Transverse colon (tissue), 4 donors: ENCODE results near the gene CSNK1D. TPM values are rescaled to one million over a fixed set of nuclear protein-coding genes. Genes with fewer than 3 reads are reported as not detected.

Source experiments
- DNase-seq: peaks from one replicate; pipeline ENCODE4 v3.0.0-alpha.2; 2019
- H3K27ac ChIP-seq, 4 donors: fragments of 200-600 bp; sonication (generic); 2 replicates each; pipeline ENCODE4 v1.5.1; 2016 to 2018; ENCODE audit warnings: inconsistent platforms in 4 of 4
- H3K27me3 ChIP-seq: fragments of 200-600 bp; sonication (generic); 2 replicates; pipeline ENCODE4 v1.5.1; 2017; ENCODE audit warnings: inconsistent platforms
- H3K36me3 ChIP-seq, 4 donors: fragments of 200-600 bp; sonication (generic); 2 replicates each; pipeline ENCODE4 v1.5.1; 2017 to 2019; ENCODE audit warnings: inconsistent platforms in 4 of 4
- H3K4me1 ChIP-seq, 4 donors: fragments of 200-600 bp; sonication (generic); 2 replicates each; pipeline ENCODE4 v1.5.1; 2017 to 2020; ENCODE audit warnings: inconsistent platforms in 4 of 4
- H3K4me3 ChIP-seq, 4 donors: fragments of 200-600 bp; sonication (generic); 1 replicate in 1 of 4; 2 replicates in 3 of 4; pipeline versions ENCODE4 v1.5.1 to v1.6.1; 2017 to 2019; ENCODE audit warnings: inconsistent platforms in 4 of 4
- H3K9me3 ChIP-seq, 2 donors: fragments of 200-600 bp; sonication (generic); 2 replicates each; pipeline ENCODE4 v1.5.1; 2017 to 2019; ENCODE audit warnings: inconsistent platforms in 2 of 2
- CTCF ChIP-seq, 5 experiments: fragments of 200-600 bp in 3 of 5; fragments of 450-650 bp in 2 of 5; sonication (generic) in 3 of 5; IDR thresholded peaks; 1 replicate in 2 of 5; 2 replicates in 3 of 5; pipeline ENCODE4 v1.5.1; 2016 to 2017; ENCODE audit warnings: antibody characterized with exemption in 5 of 5, inconsistent platforms in 3 of 5, mild to moderate bottlenecking in 2 of 5, moderate library complexity in 1 of 5
- EP300 ChIP-seq: sonication (generic); formaldehyde crosslinking; IDR thresholded peaks from one replicate; pipeline ENCODE4 v1.6.1; 2017; ENCODE audit warnings: antibody characterized with exemption, low read depth
- POLR2A ChIP-seq: fragments of 450-650 bp; IDR thresholded peaks from one replicate; pipeline ENCODE4 v1.6.1; 2016; ENCODE audit warnings: antibody characterized with exemption, mild to moderate bottlenecking, moderate library complexity
- POLR2AphosphoS5 ChIP-seq, 3 donors: sonication (generic); formaldehyde crosslinking; IDR thresholded peaks; one replicate each; pipeline ENCODE4 v1.6.1; 2016; ENCODE audit warnings: antibody characterized with exemption in 3 of 3
- WGBS, 2 donors: methylation state at CpG; one replicate each; pipeline ENCODE4 v1.1.5; 2018; ENCODE audit warnings: low coverage in 1 of 2; 5-methylcytosine and 5-hydroxymethylcytosine counted together
- in situ Hi-C, 4 donors: fragments of 200-750 bp; cut with MboI; loops; one replicate each; pipeline versions ENCODE4 v1.15.0 to v1.15.1; 2017; ENCODE audit warnings: low sequenced_read_pairs in 3 of 4, low pct_ligation_motif_present in 1 of 4, low pct_unique_long_range_greater_than_20kb in 1 of 4
- intact Hi-C: fragments of 100-400 bp; cut with DNase I; formaldehyde crosslinking; loops from one replicate; pipeline ENCODE4 v1.15.1; 2023; ENCODE audit warnings: low total_unique reads
- total RNA-seq, 4 donors: library from RNA; depleted of rRNA; stranded (reverse); fragments of >200 nt; gene quantifications; one replicate each; pipeline ENCODE4 v1.1.0, GENCODE V29; 2016

Gene CSNK1D
- total RNA-seq, 4 donors from 2014 or later: 86.0 to 230 (median 148) TPM

- in situ Hi-C loops: no loop called here
- no peak overlapping the region for H3K27ac ChIP-seq
- no peak overlapping the region for H3K4me3 ChIP-seq
- DNase-seq: no peak
- intact Hi-C loops: no loop called here
- WGBS, 2 donors: 78 to 81% methylated on average over 8 to 16 of the region's 16 CpGs
- no peaks in the 10 kb centered on the region for H3K27me3 ChIP-seq
- H3K9me3 ChIP-seq: no peaks in the 10 kb centered on the region
- TF ChIP-seq EP300 (no peak), CTCF (IDR thresholded peaks at IDR 0.05) (no peak)
- H3K36me3 ChIP-seq: no peaks in the 10 kb centered on the region
- H3K4me1 ChIP-seq: peaks cover 9 to 32% (median 19%) of the 10 kb centered on the region in 4 donors
These were observed 5.4 kb upstream of the CSNK1D start for GRCh38 chr17:82278786-82279391.

GRCh38 chr17:82278308-82278707, 4.8 kb upstream of the CSNK1D start:
- H3K36me3 ChIP-seq: no peaks in the 10 kb centered on the region
- H3K4me1 ChIP-seq: peaks cover 9 to 30% (median 20%) of the 10 kb centered on the region in 4 donors
- intact Hi-C loops: no loop called here
- H3K9me3 ChIP-seq: no peaks in the 10 kb centered on the region
- H3K27me3 ChIP-seq: no peaks in the 10 kb centered on the region
- WGBS, 2 donors: 90 to 91% methylated on average over 2 to 9 of the region's 9 CpGs
- H3K27ac ChIP-seq: no peak overlapping the region
- in situ Hi-C loops: no loop called here
- H3K4me3 ChIP-seq: no peak overlapping the region
- TF ChIP-seq EP300 (no peak), CTCF (IDR thresholded peaks at IDR 0.05) (no peak), POLR2AphosphoS5 (IDR thresholded peaks at IDR 0.05) (no peak), POLR2A (no peak)
- DNase-seq: no peak

GRCh38 chr17:82277851-82278250, 4.4 kb upstream of the CSNK1D start:
- no peak overlapping the region for H3K27ac ChIP-seq
- no peaks in the 10 kb centered on the region for H3K36me3 ChIP-seq
- H3K9me3 ChIP-seq: no peaks in the 10 kb centered on the region
- DNase-seq: no peak
- no peaks in the 10 kb centered on the region for H3K27me3 ChIP-seq
- H3K4me3 ChIP-seq: no peak overlapping the region
- intact Hi-C loops (no loop called here), in situ Hi-C loops (no loop called here)
- 77% methylated on average over 12 of the region's 12 CpGs; no CpG with 5 or more reads in 1 of the 2 donors for WGBS, 2 donors
- H3K4me1 ChIP-seq: peaks cover 9 to 26% (median 18%) of the 10 kb centered on the region in 4 donors
- TF ChIP-seq CTCF (IDR thresholded peaks at IDR 0.05) (no peak), POLR2A (no peak), POLR2AphosphoS5 (IDR thresholded peaks at IDR 0.05) (no peak), EP300 (no peak)

- Histone ChIP-seq H3K4me1 (peaks cover 12 to 21% (median 18%) of the 10 kb centered on the region in 4 donors), H3K27me3 (no peaks in the 10 kb centered on the region), H3K9me3 (no peaks in the 10 kb centered on the region), H3K27ac (no peak overlapping the region), H3K4me3 (no peak overlapping the region), H3K36me3 (peaks cover 0 to under 1% (median 0%) of the 10 kb centered on the region in 4 donors)
- DNase-seq: no peak
- intact Hi-C loops: no loop called here
- in situ Hi-C loops: no loop called here
- WGBS, 2 donors: 84 to 88% methylated on average over 5 of the region's 5 CpGs
- TF ChIP-seq POLR2A (no peak), POLR2AphosphoS5 (IDR thresholded peaks at IDR 0.05) (no peak), CTCF (IDR thresholded peaks at IDR 0.05) (no peak), EP300 (no peak)
These were observed 3.4 kb upstream of the CSNK1D start for GRCh38 chr17:82276938-82277337.
